Middle frontal gyrus (tissue), 1 donor: ENCODE data around the gene IFT81.
A peak's percentile ranks its signal among the peaks of the same experiment; 100 is the strongest.
"Not testable (repeated sequence)": the region's sequence is repeated elsewhere in the genome, so short reads cannot be mapped to it uniquely, and the experiment has no call there.

Experiments
- DNase-seq: peaks from one replicate; pipeline ENCODE4 v3.0.0-alpha.2; 2015; ENCODE audit warnings: low spot score; ENCODE audit errors: extremely low spot score

Gene IFT81

GRCh38 chr12:110199339-110200123 lies 75.4 kb downstream of the IFT81 start:
- no peak for DNase-seq

- DNase-seq, result no peak
These were observed 75.9 kb downstream of the IFT81 start for GRCh38 chr12:110200124-110200417.

DNA sequence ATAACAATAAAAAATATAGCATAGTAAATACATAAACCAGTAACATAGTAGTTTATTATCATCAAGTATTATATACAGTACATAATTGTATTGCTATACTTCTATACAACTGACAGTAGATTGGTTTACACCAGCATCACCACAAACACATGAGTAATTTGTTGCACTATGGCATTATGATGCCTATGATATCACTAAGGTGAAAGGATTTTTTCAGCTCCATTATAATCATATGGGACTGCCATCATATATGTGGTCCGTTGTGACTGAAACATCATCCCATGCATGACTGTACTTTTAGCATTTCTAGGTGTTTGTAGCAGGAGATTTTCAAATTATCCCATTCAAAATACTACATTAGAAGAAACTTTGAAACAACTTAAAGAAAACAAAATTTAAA lies 77.8 kb downstream of the IFT81 start:
- DNase-seq, result no peak

DNA sequence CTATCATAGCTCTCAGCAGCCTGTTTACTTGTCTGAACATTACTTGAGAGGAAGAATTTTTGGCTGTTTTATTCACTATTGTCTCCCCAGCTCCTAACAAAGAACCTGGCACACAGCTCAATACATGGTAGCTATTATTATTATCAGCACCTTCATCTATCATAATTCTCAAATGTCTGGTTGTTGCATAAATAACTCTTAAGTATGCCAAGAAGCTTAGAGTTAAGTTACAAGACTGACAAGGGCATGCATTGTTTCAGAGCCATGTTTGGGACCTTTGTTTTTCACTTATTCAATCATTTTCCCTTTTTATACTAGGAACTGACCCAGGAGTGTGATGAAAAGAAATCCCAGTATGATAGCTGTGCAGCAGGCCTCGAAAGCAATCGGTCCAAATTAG lies 79.4 kb downstream of the IFT81 start:
- DNase-seq, result no peak

DNA sequence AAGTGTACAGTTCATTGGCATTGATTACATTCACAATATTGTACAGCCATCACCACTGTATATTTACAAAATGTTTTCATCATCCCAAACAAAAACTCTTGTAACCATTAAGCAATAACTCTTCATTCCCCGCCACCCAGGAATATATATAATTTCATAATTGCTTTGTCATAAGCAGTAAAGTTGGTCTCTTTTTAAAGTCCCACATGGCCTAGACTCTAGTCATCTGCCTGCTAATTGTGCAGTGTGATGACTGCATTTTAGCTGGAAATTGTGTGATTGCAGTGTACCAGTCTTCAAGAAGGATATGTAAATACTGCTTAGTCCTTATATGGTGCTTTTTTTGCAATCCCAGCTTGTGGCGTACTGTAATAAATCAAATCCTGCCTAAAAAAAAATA lies 81.8 kb downstream of the IFT81 start:
- DNase-seq, result no peak

- DNase-seq, result not testable (repeated sequence)
These were observed 87.7 kb downstream of the IFT81 start for GRCh38 chr12:110211639-110212536.

DNA sequence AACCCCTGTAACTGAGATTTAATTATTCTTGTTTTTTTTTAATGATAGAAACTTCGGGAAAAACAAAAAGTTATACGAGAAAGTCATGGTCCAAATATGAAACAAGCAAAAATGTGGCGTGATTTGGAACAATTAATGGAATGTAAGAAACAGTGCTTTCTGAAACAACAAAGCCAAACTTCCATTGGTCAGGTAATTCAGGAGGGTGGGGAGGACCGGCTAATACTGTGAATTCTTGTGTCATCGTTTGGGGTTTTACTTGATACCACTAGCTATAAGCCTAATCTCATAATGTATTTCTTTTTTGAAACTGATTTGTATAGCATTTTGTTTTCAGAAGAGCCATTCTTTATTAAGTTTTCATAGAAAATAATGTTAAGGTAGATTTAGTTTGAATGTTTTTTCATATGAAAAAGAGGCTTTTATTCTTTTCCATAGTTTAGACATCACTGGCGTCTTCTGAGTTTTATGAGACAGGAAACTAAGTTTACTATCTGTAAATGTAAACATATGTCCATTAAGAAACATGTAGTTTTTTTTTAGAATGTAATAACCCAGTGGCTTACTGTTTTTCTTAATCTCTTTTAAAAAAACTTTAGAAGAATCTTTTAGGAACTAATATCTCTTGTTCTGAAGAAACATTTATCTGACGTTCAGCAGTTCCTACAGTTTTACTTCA lies 94.0 kb downstream of the IFT81 start:
- no peak for DNase-seq

GRCh38 chr12:110222027-110222426 lies 97.9 kb downstream of the IFT81 start:
- DNase-seq, result no peak

- no peak for DNase-seq
These were observed 98.3 kb downstream of the IFT81 start for GRCh38 chr12:110222433-110222832.

DNA sequence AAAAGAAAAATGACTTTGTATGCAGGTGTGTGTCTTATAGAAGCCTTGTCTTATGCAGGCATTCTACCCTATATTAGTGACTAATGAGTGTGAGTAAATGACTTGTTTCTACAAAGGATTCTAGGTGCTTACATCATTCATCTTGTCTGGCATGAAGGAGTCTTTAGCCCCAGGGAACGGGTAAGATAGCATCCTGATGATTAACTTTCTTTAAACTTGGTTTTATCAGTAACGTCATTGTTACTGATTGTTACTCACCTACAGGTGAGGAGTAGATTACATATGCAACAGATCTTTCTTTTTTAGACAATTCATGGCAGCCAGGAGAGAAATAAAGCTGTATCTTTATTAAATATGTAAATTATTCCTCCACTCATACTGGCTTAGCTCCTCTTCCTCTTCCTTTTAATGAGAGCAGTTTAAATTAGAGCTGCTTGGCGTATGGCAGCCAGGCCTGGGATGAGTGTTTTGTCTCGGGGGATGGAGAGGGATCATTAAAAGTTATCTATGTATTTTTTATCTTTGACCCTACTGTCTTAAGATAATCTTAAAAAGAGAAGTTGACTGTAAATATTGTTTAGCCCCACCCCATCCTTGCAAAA lies 99.7 kb downstream of the IFT81 start:
- DNase-seq, result no peak

DNA sequence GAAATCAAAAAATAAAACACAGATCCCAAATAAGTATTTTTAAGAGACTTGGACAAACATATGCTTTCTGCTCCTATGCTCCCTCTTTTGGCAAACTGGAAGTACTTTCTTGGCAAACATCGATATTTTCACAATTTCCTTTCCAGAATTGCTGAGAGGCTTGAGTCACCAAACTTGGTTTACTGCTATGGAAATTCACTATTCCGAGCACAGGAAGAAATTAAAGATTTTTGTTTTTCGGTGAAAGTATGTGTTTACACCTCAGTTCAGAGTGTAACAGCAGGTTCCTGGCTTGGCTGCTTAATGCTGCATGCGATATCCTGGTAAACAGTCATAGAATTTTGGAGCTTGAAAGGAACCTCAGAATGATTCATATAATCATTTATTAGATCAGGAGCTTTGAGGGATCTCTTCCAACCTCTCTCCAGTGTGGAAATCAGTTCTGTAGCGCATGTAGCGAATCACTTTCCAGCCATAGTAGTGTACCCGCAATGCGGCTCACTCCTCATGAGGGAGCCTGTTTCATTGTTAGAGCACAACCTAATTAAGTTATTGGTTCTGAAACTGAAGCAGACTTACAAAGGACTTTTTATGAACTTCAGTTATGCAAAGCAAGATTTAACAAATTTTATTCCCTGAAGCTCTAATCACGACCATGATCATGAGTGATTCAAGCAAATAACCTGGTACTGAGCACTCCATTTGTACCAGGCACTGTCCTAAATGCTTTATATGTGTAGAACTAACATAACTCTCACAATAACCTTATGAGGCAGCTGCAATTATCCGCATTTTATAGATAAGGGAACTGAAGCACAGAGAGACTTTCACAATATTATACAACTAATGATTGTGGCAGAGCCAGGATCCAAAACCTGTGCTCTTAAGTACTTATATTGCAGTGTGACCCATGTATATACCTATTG lies 100.5 kb downstream of the IFT81 start:
- peak; percentile 46 for DNase-seq

GRCh38 chr12:110227138-110227537 lies 103.0 kb downstream of the IFT81 start:
- no peak for DNase-seq

GRCh38 chr12:110228348-110228747 lies 104.2 kb downstream of the IFT81 start:
- not testable (repeated sequence) for DNase-seq

DNA sequence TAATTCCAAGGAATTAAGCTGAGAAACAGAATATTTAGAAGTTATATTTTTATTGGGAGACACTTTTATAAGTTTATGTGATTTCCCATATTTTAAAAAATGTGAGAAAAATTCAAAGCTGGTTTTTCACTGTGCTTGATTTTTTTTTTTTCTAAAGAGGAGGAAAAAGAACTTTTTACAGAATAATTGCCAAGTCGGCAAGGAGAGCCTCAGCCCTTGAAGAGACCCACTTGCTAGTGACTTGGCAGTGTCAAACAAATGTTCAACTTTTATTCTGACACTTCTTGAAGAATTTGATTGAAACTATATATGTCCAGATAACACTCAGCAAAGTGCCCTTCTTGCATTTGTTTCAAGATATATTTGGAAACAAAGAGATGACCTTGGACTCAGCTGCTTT lies 104.6 kb downstream of the IFT81 start:
- no peak for DNase-seq

DNA sequence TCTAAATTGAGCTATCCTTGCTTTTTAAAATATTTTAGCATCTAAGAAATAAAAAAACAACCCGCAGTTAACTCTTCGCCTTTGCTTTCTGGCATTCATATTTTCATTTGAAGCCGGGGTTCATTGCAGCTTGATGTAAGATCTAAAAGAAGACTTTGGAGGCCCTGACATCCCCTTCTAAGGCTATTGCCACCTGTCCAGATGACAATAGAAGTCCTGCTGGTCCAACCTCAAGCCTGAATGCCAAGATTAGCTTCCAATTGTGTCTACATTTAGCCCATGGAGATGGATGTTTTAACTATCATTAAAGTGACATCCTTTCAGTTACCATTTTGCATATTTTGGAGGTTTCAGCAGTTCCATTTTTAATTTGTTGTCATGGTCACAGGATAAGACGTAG lies 105.3 kb downstream of the IFT81 start:
- DNase-seq, result no peak

- DNase-seq, result no peak
These were observed 106.5 kb downstream of the IFT81 start for GRCh38 chr12:110230655-110231054.

DNA sequence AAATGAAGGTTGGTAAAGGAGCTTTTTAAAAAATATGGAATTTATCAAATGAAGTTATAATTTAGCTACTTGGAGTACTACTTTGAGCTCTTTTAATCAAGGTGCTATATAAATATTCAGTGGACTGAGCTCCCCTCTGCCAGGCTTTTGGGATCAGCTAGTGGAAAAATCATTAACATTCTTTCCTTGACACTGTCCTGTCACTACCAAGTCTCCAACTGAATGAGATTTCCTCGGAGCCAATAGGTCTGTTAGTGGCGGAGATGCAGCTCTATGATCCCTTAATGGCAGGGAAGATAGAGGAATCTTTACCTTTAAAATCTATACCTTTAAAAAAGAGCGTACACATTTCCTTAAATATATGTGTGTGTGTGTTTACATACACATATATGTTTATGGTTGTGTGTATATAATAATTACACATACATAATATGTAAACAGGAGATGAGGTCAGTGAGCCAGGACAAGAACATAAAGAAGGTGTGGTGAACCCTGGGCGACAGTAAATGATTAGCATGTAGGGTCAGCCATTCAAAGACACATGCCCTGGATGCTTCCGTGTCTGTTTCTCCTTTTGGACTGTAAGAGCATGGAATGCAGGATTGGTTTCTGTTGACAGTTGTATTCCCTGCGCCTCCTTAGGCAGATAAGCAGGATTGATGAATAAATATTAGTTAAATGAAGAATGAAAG lies 109.2 kb downstream of the IFT81 start:
- no peak for DNase-seq

DNA sequence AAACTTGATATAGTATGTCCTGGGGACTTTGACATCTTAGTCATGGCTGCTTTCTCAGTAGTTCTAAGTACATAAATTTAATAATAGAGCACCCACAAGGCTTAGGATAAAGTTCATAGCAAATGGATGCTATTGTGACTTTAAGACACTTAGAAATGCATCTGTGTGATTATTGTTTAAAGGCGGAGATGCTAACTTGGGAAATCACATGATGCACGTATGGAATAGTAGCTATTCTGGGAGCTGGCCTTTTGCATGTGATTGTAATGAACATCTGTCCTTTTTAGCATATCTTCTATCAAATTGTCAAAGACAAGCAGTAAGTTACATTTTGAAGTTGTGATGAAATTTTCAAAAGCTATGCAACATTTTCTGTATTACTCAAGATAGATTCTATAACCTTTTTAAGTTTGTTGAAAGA lies 110.2 kb downstream of the IFT81 start:
- no peak for DNase-seq

GRCh38 chr12:110234755-110235154 lies 110.6 kb downstream of the IFT81 start:
- no peak for DNase-seq

DNA sequence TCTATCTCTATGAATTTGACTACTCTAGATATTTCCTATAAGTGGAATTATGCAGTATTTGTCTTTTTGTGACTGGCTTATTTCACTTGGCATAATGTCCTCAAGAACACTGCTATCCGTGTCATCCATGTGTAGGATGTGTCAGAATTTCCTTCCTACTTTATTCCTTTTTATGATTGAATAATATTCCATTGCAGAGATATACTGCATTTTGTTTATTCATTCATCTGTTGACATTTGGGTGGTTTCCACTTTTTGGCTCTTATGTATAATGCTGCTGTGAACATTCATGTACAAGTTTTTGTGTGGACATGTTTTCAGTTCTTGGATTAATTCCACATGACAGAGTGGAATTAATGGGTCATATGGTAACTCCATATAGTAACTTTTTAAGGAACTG lies 111.2 kb downstream of the IFT81 start:
- DNase-seq, result no peak
